ENCODE data around the gene GNB3.
"Not testable (repeated sequence)": the region's sequence is repeated elsewhere in the genome, so short reads cannot be mapped to it uniquely, and the experiment has no call there.

Gene GNB3

GRCh38 chr12:6883252-6883651 lies 42.5 kb downstream of the GNB3 start:
- H3K4me3 ChIP-seq (ENCODE audit: low read depth, low read length): no peak overlapping the region
- TF ChIP-seq, protein P1, sequence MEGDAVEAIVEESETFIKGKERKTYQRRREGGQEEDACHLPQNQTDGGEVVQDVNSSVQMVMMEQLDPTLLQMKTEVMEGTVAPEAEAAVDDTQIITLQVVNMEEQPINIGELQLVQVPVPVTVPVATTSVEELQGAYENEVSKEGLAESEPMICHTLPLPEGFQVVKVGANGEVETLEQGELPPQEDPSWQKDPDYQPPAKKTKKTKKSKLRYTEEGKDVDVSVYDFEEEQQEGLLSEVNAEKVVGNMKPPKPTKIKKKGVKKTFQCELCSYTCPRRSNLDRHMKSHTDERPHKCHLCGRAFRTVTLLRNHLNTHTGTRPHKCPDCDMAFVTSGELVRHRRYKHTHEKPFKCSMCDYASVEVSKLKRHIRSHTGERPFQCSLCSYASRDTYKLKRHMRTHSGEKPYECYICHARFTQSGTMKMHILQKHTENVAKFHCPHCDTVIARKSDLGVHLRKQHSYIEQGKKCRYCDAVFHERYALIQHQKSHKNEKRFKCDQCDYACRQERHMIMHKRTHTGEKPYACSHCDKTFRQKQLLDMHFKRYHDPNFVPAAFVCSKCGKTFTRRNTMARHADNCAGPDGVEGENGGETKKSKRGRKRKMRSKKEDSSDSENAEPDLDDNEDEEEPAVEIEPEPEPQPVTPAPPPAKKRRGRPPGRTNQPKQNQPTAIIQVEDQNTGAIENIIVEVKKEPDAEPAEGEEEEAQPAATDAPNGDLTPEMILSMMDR (IDR thresholded peaks at IDR 0.05; ENCODE audit: low read depth, low read length): no peak

GRCh38 chr12:6883683-6884082 lies 43.0 kb downstream of the GNB3 start:
- TF ChIP-seq, protein P1 (IDR thresholded peaks at IDR 0.05; ENCODE audit: low read depth, low read length): no peak
- no peak overlapping the region for H3K4me3 ChIP-seq (ENCODE audit: low read depth, low read length)

DNA sequence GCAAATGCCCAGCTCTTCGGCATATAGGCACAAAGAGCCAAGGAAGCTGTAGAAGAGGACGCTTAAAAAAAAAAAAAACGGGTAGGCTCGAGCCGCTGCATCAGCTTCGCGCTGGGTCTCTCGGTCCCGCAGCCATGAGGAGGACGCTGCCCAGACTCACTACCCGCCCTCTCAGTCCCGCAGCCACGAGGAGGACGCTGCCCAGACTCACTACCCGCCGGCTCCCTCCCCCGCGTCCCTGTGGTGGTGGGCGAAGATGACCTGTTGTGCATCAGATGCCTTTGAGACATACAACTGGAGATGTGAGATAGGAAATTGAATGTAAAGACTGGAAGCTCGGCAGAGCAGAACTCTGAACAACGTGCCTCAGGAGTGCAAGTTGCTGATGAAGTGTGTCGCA lies 43.8 kb downstream of the GNB3 start:
- H3K4me3 ChIP-seq (ENCODE audit: low read depth, low read length): no peak overlapping the region
- TF ChIP-seq, protein P1 (IDR thresholded peaks at IDR 0.05; ENCODE audit: low read depth, low read length): no peak

- not testable (repeated sequence) for H3K4me3 ChIP-seq (ENCODE audit: low read depth, low read length)
Measured at GRCh38 chr12:6886206-6886999, 45.7 kb downstream of the GNB3 start.

GRCh38 chr12:6887460-6887859 lies 46.7 kb downstream of the GNB3 start:
- TF ChIP-seq, protein P1 (IDR thresholded peaks at IDR 0.05; ENCODE audit: low read depth, low read length): no peak
- H3K4me3 ChIP-seq (ENCODE audit: low read depth, low read length): no peak overlapping the region

DNA sequence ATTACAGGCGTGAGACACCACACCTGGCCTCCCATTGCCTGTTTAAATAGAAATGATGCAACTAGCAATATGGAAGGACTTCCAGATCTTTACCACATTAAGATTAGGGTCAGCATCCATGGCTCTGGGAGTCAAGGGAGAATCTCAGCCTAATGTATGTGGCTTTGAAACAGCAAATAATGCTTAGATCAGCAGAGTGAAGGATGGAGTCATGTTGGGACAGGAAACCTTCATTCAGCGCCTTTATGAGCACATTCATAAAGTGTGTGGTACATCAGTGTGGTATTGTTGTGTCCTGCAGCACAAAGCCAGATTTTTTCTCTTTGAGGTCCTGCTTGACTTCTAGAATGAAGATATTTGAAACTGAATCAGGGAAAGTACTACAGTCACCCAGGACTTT lies 47.6 kb downstream of the GNB3 start:
- TF ChIP-seq, protein P1 (IDR thresholded peaks at IDR 0.05; ENCODE audit: low read depth, low read length): no peak
- no peak overlapping the region for H3K4me3 ChIP-seq (ENCODE audit: low read depth, low read length)

DNA sequence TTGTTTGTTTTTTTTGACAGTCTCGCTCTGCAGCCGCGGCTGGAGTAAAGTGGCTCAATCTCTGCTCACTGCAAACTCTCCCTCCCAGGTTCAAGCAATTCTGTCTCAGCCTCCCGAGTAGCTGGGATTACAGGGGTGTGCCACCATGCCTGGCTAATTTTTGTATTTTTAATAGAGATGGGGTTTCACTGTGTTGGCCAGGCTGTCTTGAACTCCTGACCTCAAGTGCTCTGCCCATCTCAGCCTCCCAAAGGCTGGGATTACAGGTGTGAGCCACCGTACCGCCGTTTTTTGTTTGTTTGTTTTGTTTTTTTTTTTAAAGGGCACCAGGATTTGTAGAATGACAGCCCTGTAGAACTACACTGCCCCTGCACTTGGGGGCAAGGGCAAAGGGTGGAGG lies 48.1 kb downstream of the GNB3 start:
- H3K4me3 ChIP-seq (ENCODE audit: low read depth, low read length): not testable (repeated sequence)

DNA sequence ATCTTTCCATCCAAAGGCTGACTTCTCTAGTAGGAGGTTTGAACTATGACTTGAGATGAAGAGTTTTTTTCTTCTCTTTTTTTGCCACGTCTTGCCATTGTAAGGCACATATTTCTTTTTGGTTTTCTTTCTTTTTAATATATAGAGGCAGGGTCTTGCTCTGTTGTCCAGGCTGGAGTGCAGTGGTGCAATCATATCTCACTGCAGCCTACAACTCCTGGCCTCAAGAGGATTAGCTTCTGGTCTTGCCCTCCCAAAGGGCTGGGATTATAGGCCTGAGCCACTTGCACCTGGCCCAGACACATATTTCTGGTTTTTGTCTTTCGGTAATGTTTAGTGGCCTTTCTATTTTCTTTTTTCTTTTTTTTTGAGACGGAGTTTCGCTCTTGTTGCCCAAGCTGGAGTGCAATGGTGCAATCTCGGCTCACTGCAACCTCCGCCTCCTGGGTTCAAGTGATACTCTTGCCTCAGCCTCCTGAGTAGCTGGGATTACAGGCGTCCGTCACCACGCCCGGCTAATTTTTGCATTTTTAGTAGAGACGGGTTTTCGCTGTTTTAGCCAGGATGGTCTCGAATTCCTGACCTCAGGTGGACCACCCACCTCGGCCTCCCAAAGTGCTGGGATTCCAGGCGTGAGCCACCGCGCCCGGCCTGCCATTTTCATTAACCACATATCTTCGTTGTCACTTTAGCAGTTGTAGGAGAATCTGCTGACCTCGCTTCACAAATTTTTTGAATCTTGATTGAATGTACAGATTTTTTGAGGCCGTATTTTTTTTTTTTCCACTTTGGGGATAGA lies 49.2 kb downstream of the GNB3 start:
- H3K4me3 ChIP-seq (ENCODE audit: low read depth, low read length): not testable (repeated sequence)
